GM12892 (cell line): ENCODE measurements around the gene AP1G2.

ENCODE experiments used
- POLR2AphosphoS5 ChIP-seq: IDR thresholded peaks from 2 replicates; pipeline ENCODE4 v1.6.1; 2011; ENCODE audit warnings: low read depth, low read length, control low read depth
- TAF1 ChIP-seq: IDR thresholded peaks from 2 replicates; pipeline ENCODE4 v1.6.1; 2011; ENCODE audit warnings: low read depth, mild to moderate bottlenecking, control low read depth, low read length, borderline replicate concordance

- no peak for TF ChIP-seq TAF1
- no peak for TF ChIP-seq POLR2AphosphoS5
Observed at GRCh38 chr14:23561873-23562821, 5.4 kb downstream of the AP1G2 start.
